ENCODE data around the gene TXNDC12. TPM values are rescaled to one million over a fixed set of nuclear protein-coding genes. Genes with fewer than 3 reads are reported as not detected.

Gene TXNDC12
- total and polyA plus RNA-seq, 2 experiments from 2014 or later: 81.0 to 91.1 TPM

DNA sequence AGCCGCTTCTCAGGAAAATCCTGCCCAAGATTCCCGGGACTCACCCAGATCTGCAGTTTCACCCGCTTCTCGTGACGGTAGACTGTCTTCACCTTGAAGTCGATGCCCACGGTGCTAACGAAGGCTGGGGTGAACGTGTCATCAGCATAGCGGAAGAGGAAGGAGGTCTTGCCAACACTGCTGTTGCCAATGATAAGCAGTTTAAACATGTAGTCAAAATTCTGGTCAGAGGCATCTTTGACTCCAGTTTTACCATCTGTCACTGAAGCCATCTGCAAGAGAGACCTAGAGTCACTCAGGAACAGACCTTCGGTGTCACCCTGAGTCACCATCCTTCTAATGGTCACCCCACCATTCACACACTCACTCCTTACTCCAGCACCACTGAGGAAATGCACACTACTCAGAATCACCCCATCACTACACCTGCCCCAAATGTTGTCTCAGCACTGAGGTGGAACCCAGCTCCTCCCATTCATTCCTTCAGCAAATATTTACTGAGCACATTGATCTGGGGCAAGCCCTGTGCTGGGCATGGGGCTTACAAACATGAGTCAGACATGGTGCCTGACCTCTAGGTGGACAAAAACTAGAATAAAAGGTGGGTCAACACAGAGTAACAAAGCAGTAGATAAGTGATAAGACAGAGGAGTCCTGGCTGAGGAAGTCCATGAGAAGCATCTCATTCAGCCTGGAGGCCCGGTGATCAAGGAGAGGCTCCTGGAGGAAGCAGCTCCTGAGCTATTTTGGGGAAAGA lies 78.0 kb downstream of the TXNDC12 start:
- DNase-seq (ENCODE audit: low spot score): peak; percentile 44
- H3K4me2 ChIP-seq: no peak overlapping the region
- H3K36me3 ChIP-seq (replicated peaks; ENCODE audit: insufficient read depth, low read depth): no peaks in the 10 kb centered on the region
- TF ChIP-seq EZH2 (IDR thresholded peaks at IDR 0.05; ENCODE audit: borderline replicate concordance) (no peak), EZH2phosphoT487 (IDR thresholded peaks at IDR 0.05; ENCODE audit: low read depth, severe bottlenecking, unreplicated experiment) (no peak)
- TF ChIP-seq, protein P1, sequence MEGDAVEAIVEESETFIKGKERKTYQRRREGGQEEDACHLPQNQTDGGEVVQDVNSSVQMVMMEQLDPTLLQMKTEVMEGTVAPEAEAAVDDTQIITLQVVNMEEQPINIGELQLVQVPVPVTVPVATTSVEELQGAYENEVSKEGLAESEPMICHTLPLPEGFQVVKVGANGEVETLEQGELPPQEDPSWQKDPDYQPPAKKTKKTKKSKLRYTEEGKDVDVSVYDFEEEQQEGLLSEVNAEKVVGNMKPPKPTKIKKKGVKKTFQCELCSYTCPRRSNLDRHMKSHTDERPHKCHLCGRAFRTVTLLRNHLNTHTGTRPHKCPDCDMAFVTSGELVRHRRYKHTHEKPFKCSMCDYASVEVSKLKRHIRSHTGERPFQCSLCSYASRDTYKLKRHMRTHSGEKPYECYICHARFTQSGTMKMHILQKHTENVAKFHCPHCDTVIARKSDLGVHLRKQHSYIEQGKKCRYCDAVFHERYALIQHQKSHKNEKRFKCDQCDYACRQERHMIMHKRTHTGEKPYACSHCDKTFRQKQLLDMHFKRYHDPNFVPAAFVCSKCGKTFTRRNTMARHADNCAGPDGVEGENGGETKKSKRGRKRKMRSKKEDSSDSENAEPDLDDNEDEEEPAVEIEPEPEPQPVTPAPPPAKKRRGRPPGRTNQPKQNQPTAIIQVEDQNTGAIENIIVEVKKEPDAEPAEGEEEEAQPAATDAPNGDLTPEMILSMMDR (IDR thresholded peaks at IDR 0.05; ENCODE audit: poor library complexity): no peak
- H3K9me3 ChIP-seq (ENCODE audit: low read depth): no peaks in the 10 kb centered on the region
- peaks cover 3% of the 10 kb centered on the region for H3K79me2 ChIP-seq
- H3K9me2 ChIP-seq (replicated peaks; ENCODE audit: insufficient read depth): no peaks in the 10 kb centered on the region
- H3K4me3 ChIP-seq: no peak overlapping the region
- WGBS (ENCODE audit: low lambda C conversion rate, missing lambda C conversion rate): 74% methylated on average over 12 of the region's 12 CpGs
- H3K4me1 ChIP-seq (ENCODE audit: insufficient read depth): peaks cover 13% of the 10 kb centered on the region
- no peak overlapping the region for H2AFZ ChIP-seq
- H4K20me1 ChIP-seq (ENCODE audit: insufficient read depth, poor library complexity, severe bottlenecking): no peaks in the 10 kb centered on the region
- H3K27me3 ChIP-seq: no peaks in the 10 kb centered on the region
- H3K27ac ChIP-seq: peak overlapping the region; percentile 75

DNA sequence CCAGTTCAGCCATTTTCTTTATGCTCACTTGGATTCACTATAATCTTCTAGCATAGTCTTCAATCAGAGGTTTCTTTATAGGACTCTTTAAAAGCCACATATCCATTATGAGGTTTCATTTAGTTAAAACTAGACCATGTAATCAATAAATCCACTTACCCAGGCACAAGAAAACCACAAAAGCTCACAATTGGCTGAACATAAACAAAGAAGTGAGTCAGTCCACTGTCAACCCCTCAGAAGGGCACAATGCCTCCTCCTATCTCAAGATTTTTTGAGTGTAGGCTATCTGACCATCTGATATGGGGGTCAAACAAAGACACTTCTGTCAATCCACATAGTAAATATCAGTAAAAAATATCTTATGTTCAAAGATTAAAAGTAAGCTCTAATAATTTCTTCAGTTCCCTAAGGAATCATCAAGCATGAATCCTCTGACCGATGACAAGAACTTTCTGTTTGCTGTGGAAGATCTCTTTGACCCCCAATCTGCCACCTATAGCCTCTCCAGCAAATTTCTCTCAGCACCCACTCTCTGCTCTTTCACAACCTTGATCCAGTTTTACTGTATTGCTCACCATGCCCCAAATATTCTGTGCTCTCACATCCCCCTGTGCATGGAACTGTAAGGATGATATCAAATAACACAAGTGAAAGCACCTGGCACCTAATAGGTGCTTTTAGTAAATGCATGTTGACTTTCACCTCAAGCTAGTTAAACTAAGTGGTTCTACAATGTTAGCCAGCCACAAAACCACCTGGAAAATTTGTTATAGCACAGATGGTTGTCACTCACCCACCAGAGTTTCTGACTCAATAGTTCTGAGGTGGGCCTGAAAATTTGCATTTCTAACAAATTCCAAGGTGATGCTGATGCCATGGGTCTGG lies 81.2 kb downstream of the TXNDC12 start:
- Histone ChIP-seq H4K20me1 (ENCODE audit: insufficient read depth, poor library complexity, severe bottlenecking) (no peaks in the 10 kb centered on the region), H3K9me3 (ENCODE audit: low read depth) (no peaks in the 10 kb centered on the region), H3K4me3 (no peak overlapping the region), H2AFZ (no peak overlapping the region), H3K9me2 (replicated peaks; ENCODE audit: insufficient read depth) (no peaks in the 10 kb centered on the region), H3K27ac (peak overlapping the region; percentile 26), H3K79me2 (no peaks in the 10 kb centered on the region), H3K4me1 (ENCODE audit: insufficient read depth) (peaks cover 23% of the 10 kb centered on the region), H3K36me3 (replicated peaks; ENCODE audit: insufficient read depth, low read depth) (no peaks in the 10 kb centered on the region), H3K4me2 (no peak overlapping the region), H3K27me3 (no peaks in the 10 kb centered on the region)
- no peak for DNase-seq (ENCODE audit: low spot score)
- WGBS (ENCODE audit: low lambda C conversion rate, missing lambda C conversion rate): 58% methylated on average over 1 of the region's 1 CpG
- TF ChIP-seq, protein P1 (IDR thresholded peaks at IDR 0.05; ENCODE audit: poor library complexity): no peak
- TF ChIP-seq EZH2 (IDR thresholded peaks at IDR 0.05; ENCODE audit: borderline replicate concordance) (no peak), EZH2phosphoT487 (IDR thresholded peaks at IDR 0.05; ENCODE audit: low read depth, severe bottlenecking, unreplicated experiment) (no peak)

Small RNA genes within 50 kb of the gene (small RNA-seq; reads per million reads assigned to genes)
- not detected for gene RN7SL290P
- not detected for gene RNA5SP48

Other genes starting within 250 kb of the TXNDC12 start
- gene NRDC, start 176.5 kb downstream of the TXNDC12 start, total RNA-seq: 77.3 and 82.2 TPM in 2 replicates
- 89.4 and 115 TPM in 2 replicates for gene NRDC, start 176.5 kb downstream of the TXNDC12 start, polyA plus RNA-seq
- 23.1 and 24.7 TPM in 2 replicates for gene RAB3B, start 64.5 kb downstream of the TXNDC12 start, total RNA-seq
- gene RAB3B, start 64.5 kb downstream of the TXNDC12 start, polyA plus RNA-seq: 7.5 and 9.7 TPM in 2 replicates
- 9.6 and 14.8 TPM in 2 replicates for gene KTI12, start 21.4 kb downstream of the TXNDC12 start, total RNA-seq
- gene KTI12, start 21.4 kb downstream of the TXNDC12 start, polyA plus RNA-seq: 10.4 and 11.4 TPM in 2 replicates
- gene BTF3L4, start 1.1 kb upstream of the TXNDC12 start, total RNA-seq: 73.9 and 80.2 TPM in 2 replicates
- 58.6 and 67.5 TPM in 2 replicates for gene BTF3L4, start 1.1 kb upstream of the TXNDC12 start, polyA plus RNA-seq
- gene ZFYVE9, start 86.9 kb upstream of the TXNDC12 start, total RNA-seq: 29.0 and 31.0 TPM in 2 replicates
- 3.2 and 4.6 TPM in 2 replicates for gene ZFYVE9, start 86.9 kb upstream of the TXNDC12 start, polyA plus RNA-seq